Activated T-cell treated with anti-CD3 and anti-CD28 coated beads, Interleukin-2, amount 50 U/mL, for 48 hours (primary cell): Measurements from ENCODE around the gene TRAF1.

Experiments
- DNase-seq, 2 experiments: peaks; one replicate each; pipeline ENCODE4 v3.0.0-alpha.2; 2020

TRAF1 gene

DNA sequence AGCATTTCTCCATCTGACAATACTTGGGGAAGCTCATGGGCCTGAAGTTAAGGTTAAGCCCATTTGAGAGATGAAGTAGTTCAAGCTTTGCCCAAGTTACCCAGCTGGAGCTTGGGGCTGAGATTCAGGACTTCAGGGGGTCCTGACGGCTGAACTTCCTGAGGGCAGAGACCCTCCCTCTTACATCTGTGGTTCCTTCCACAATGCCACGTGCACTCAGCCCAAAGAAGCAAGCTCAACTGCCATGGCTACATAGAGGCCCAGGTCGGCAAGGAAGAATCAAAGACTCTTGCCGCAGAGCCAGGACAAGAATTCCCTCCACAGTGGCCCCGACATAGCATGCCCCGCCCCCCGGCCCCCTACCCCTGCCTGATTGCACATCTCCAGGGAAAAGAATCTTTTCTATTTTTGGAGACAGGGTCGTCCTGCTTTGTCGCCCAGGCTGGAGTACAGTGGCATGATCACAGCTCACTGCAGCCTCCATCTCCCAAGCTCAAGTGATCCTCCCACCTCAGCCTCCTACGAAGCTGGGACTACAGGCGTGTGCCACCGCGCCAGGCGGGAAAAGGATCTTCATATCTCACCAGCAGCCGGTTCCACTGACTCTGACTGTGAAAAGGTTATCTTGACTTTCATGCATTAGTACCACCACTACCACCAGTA, 58.8 kb downstream of the TRAF1 start:
- DNase-seq: no peak

DNA sequence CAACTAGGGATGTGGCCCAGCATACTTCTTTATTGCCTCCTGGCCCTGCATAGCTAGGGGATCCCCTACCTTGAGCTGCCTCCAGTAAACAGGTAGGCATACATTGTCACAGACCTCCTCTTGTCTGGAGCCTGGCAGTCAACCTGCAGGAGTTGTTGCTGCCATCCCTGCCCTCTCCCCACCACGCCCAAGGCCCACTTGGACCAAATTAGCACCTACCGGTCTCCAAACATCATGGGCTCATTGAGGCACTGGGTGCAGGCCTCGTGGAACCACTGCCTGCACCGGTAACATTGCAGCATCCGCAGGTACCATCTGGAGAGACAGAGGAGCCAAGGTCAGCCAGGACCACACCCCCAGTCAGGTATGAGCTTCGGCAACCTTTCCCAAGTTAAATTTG, 59.9 kb downstream of the TRAF1 start:
- DNase-seq: no peak

DNA sequence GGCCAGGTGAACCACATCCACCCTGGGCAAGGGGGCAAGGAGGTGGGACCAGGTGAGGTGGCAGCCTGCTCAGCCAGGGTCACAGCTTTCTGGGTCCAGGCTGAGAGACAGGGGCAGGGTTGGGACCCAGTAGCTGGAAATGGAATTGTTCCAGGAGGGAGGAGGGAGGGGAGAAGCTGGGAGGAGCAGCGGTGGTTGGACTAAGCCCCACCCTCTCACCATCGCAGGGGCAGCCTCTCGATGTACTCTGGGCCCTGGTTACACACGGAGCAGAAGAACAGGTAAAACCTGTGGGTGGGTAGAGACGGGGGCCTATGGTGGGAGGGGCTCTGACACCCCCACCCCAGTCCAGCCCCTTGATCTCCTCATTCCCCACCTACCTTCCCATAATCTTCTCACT, 60.8 kb downstream of the TRAF1 start:
- DNase-seq: no peak

DNA sequence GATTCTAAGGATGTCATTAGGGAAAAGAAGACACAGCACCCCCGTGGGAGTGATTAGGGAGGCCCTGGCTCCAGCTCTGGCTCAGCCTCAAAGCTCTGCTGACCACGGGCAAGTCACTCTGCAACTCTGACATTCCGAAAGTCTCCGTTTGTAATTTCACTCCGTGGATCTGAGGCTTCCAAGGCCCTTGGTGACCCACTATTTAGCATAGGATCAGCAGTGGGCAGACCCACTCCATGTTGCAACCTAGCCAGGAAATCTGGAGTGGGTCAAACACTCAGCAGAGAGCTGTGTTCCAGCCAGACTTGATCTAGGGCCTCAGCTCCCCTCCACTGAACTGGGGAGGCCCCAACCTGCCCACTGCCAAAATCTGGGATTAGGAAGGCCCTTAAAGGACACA, 61.4 kb downstream of the TRAF1 start:
- DNase-seq: no peak

DNA sequence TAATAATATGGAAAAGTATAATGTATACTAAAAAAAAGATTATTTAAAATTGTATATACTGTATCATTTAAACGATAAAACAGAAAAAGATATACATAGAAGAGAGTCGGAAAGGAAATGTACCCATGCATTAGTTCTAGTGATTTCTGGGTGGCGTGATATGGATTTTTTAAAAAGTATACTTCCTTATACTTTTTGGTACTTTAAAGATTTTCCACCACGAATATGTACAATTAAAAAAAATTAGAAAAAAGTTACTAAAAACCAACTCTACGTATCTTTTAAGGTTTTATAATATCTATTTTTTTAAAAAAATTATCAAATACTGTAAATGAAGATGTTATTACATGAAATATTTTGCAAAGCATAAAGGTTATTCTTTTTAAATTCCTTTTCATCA, 61.9 kb downstream of the TRAF1 start:
- DNase-seq: no peak

DNA sequence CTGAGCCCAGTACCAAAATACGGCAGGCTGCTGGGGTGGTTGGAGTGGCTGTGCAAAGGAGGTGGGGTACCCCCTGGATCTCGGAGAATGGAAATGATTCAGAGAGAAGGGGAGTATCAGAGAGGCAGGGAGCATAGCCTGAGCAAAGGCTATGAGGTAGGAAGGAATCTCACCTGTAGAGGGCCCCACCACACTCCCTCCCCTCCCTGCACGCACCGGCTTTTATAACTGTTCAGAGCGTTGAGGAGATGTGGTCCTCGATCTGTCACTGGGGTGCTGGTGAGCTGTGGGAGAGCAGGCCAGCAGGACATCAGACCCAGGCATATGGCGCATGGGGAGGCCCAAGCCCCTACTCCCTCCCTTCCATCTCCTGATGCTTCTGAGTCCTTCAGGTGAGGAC, 62.8 kb downstream of the TRAF1 start:
- no peak for DNase-seq

DNA sequence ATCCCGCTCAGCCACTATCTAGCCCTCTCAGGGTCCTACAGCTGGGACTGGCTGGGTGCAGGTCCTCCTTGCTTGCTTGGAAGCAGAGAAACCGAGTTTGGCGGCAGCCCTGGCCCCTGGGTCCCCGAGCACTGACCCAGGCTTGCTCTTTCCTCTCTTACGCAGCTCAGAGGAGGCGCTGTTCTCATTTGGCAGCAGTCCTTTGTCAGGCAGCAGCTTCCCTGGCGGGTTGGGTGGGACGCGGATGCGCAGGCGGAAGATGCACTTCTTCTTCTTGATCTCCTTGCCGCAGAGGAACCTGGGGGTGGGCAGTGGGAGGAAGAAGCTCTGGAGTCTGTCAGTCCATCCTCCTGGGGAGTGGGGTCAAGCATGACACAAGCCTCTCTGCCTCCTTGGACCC, 64.1 kb downstream of the TRAF1 start:
- DNase-seq: no peak

DNA sequence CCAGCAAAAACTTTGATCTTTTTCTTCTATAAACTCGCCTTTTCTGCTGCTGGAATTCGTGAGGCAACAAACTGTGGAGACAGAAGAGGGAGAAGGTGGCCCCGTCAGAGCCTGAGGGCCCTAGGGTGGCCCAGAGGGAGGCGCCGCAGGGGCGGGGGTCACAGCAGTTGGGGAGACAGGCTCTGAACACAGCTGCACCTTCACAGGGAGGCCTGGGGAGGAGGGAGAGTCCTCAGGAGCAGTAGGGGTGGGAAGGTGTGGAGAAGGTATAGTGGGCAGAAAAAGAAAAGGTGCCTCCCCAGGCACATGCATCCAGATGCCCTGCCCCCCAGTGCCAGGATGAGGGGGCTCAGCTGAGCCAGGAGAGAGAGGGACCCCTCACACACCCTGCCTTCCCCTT, 64.7 kb downstream of the TRAF1 start:
- DNase-seq: no peak

DNA sequence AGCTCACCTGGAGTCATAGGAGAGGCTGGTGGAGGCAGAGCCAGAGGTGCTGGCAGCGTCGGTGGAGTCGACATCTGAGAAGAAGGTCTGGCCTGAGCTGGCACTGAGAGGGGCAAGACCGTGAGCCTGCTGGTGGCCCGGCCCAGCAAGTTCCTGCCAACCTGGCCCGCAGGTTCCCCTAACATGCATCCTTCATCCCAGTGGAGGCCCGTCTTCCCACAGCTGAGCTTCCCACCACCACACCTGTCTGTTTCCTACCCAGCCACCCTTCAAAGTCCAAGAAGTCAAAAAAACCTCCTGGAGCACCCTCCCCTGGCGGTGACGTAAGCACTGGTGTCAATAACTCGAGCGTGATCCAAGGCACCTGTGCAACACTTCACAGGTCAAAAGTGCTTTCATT, 66.5 kb downstream of the TRAF1 start:
- no peak for DNase-seq

DNA sequence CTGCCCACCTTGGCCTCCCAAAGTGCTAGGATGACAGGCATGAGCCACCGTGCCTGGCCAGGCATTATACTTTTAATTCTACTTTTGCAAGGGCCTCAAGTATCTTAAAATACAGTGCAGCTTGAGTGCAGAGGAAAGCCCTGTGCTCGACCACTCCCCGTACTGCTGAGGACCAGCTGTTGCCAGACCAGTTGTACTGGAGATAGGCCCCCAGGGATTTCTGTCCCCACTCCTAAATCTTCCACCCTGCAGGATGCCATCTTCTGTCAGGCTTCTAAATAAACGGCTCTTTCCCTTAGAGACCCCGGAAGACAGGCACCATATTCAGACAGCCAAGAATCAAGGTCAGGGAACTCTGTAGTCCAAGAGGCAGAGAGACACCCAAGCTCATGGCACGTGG, 67.2 kb downstream of the TRAF1 start:
- no peak for DNase-seq

DNA sequence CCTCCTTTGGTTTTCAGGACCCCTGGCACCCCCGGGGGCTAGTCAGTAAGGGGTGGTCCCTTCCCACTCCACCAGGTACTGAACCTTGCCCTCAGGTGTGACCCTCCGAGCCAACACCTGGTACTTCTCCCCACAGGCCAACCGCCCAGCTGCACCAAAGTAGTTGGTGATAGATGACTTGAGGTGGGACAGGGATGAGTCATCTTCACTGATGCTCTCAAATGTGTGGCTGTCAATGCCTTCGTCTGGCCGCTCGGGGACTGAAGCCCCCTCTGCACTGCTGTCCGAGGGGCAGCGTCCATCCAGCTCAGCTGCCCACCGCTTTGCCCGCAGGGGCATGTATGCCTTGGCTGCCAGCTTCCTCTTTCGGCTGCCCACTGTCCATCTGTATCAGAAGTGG, 68.7 kb downstream of the TRAF1 start:
- DNase-seq: no peak

DNA sequence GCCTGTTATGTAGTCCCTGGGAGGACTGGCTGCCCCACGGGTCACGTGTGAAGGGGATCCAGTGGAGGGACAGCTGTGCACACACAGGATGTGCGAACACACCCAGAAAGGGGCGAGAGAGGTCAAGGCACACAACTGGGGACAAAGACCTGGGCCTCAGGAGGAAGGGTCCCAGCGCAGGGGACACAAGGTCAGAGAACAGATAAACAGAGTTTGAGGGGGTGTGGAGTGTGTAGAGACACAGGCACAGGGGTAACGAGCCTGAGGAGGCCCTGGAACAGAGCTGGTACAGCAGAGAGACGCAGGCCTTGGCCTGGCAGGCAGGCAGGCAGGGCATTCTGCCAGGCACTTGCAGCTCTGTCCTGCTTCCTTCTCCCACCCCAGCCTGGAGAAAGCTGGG, 69.1 kb downstream of the TRAF1 start:
- peak in 1 of 2 experiments; percentile 13 for DNase-seq

DNA sequence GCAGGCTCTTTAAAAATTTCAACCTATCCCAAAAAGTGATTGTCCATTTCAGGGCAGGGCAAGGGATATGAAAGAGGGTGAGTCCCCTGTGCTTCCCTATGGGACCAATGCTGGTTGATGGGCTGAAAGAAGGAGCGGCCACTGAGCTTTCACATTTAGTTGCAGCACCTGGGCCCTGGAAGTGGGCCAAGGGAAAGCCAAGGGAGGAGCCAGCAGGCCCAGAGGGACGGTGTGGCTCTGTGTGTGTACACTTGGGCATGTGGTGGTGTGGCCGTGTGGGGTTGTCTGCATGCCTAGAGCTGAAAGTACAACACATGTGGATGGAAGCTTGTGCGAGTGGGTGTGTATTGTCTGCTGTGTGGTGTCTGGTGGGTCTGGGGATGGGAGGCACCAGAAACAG, 69.9 kb downstream of the TRAF1 start:
- peak; percentile 17 to 18 for DNase-seq

DNA sequence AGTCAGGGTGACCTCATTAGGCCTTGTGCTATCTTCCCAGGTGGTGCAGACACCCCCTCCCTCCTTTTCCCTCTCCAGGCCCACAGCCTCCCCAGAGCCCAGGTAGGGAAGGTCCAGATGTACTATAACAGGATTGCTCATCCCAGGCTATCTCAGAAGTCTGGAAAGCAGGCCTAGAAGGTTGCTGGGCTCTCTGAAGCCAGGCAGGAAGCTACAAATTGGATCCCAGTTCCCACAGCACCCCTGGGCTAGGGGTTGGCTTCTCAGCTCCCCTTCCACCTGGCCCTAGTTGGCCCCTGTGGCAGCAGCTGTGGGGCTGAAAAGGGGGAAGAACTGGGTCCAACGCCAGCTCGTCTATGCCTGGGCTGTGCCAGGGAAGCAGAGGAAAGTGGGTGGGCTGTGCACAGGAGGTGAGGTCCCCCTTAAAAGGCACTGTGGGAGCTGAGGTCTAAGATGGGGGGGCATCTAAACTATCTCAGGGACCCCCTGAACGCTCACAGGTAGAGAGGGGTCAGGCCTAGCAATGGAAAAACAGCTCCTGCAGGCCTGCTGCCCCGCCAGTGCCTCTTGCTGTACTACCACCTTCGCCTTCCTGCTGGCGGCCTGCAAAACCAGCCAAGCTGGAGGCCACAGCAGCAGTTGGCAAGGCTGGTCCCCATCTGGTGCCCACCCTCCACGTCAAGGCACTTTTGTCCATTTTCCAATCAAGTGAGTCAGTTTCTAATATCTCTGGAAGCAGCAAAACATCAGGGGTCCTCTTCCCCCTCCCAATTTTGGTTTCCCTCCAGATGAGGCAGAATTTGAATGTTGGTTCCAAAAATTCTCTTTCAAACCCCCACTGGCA, 70.5 kb downstream of the TRAF1 start:
- DNase-seq: peak; percentile 18

DNA sequence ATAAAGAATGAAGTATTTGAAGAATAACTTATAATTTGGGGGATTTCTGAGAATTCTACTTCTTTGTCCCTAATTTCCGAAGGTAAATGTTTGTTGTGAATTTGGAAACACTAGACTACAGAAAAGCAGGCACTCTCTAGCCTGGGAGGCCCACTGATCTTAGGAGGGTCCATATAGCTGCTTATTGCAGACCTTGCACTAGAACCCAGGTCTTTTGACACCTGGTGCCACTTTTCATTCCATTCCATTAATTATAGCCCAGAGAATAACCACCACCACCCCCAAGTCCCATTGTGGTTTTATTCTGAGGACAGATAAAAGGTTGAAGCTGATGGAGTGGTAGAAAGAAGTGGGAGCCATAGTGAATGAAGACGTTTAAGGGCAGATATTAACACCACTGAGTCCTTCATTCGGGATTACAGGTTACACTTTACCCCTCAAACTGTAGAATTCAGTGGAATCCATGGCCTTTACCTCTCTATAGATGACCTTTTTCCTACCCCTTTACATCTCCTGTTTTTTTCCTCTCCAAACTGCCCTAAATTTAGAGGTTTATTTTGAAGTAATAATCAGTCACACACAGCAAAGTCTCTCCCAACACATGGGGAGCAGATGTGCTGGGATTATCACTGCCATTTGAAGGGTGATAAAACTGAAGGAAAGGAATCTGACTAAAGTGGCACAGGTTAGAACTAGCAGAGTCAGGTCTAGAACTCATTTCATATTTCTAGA, 71.8 kb downstream of the TRAF1 start:
- DNase-seq: no peak

DNA sequence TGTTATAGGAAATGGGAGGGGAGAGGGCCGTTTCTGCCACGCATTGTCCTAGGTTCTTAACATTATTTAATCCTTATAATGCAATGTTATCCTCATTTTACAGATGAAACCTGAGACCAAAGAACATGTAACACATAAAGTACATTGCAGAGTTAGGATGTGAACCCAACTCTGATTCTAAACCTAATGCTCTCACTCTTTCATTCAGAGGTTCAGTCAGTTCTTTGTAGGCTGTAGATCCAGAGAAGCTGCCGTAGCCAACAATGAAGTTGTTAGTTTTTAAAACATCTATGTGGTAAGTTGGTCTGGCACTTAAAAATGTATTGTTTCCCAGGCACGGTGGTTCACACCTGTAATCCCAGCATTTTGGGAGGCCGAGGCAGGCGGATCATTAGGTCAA, 73.4 kb downstream of the TRAF1 start:
- no peak for DNase-seq
